Ascending aorta (tissue), 2 donors: ENCODE data around the gene PTPN1. TPM values are rescaled to one million over a fixed set of nuclear protein-coding genes. Genes with fewer than 3 reads are reported as not detected.
A peak's percentile ranks its signal among the peaks of the same experiment; 100 is the strongest.

Experiments used
- DNase-seq, 2 donors: peaks; one replicate each; pipeline ENCODE4 v3.0.0-alpha.2; 2019; ENCODE audit warnings: low spot score in 2 of 2
- H3K27ac ChIP-seq, 2 donors: fragments of 200-600 bp; sonication (generic); one replicate each; pipeline ENCODE4 v1.5.1; 2016 to 2017; ENCODE audit warnings: mild to moderate bottlenecking in 1 of 2
- H3K27me3 ChIP-seq: fragments of 200-600 bp; sonication (generic); one replicate; pipeline ENCODE4 v1.5.1; 2017
- H3K36me3 ChIP-seq, 2 donors: fragments of 200-600 bp; sonication (generic); one replicate each; pipeline ENCODE4 v1.5.1; 2016
- H3K4me1 ChIP-seq, 2 donors: fragments of 200-600 bp; sonication (generic); one replicate each; pipeline ENCODE4 v1.5.1; 2016 to 2017; ENCODE audit warnings: mild to moderate bottlenecking in 1 of 2
- H3K4me3 ChIP-seq, 2 donors: fragments of 200-600 bp; sonication (generic); one replicate each; pipeline ENCODE4 v1.5.1; 2016 to 2017; ENCODE audit warnings: mild to moderate bottlenecking in 1 of 2
- H3K9me3 ChIP-seq, 2 donors: fragments of 200-600 bp; sonication (generic); one replicate each; pipeline ENCODE4 v1.5.1; 2016
- intact Hi-C: fragments of 100-400 bp; cut with DNase I; formaldehyde crosslinking; loops from one replicate; pipeline ENCODE4 v1.15.1; 2023
- total RNA-seq: library from RNA; depleted of rRNA; stranded (reverse); fragments of >200 nt; gene quantifications from one replicate; pipeline ENCODE4 v1.1.0, GENCODE V29; 2016
- TF ChIP-seq, protein P1 (sequence below), 3 experiments: fragments of 200-600 bp in 2 of 3; fragments of 450-650 bp in 1 of 3; sonication (generic) in 2 of 3; IDR thresholded peaks; one replicate each; pipeline ENCODE4 v1.5.1; 2016 to 2019; ENCODE audit warnings: antibody characterized with exemption in 3 of 3, mild to moderate bottlenecking in 1 of 3, moderate library complexity in 1 of 3

The PTPN1 gene
- total RNA-seq, 1 donor from 2014 or later = 30.2 TPM

DNA sequence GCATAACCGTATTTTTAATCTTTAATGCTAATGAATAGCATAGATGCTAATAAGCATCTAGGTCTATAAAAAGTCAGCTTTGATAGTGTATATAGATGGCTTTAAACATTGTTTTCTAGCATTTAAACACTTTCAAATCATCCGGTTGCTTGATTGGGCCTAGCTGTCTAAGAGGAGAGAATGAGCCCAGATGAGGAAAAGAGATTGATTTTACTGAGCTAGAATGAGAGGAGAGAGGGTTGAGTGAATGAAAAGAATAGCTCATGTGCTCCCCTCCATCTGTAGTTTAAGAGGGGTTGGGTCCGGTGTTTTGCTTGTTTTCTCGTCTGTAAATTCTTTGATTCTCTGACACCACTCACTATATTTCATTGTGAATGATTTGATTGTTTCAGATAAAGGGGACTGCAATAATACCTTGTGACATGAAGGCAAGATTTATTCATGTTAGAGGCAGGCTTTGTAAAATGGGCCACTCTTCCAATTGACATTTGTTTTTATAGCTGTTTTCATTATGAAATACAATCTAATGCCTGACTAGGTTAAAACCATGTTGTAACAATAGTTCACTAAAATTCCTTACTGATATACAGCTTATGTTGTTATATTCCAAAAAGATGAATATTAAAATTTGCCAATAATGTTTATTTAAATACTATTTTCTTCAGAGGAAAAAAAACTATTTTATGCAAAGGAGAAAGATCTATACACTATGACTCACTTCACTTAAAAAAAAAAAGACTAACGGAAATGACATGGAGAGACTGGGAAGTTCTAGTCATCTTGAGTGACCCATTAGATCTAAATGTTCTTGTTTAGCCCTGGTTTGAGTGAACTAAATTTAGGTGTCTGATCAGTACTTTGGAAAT, 3.2 kb downstream of the PTPN1 start:
- intact Hi-C loops = loop anchor here (1.0 to 10.0 kb wide), 3 partner anchors 28 to 1466 kb away; partner anchors contain the start of genes CSE1L and PARD6B
- H3K4me3 ChIP-seq = peak overlapping the region; percentile 88 to 97
- H3K36me3 ChIP-seq = no peaks in the 10 kb centered on the region
- no peak for DNase-seq
- H3K4me1 ChIP-seq = peaks cover 5 to 37% of the 10 kb centered on the region in 2 donors
- no peaks in the 10 kb centered on the region for H3K9me3 ChIP-seq
- peak overlapping the region; percentile 64 to 81 for H3K27ac ChIP-seq
- H3K27me3 ChIP-seq = no peaks in the 10 kb centered on the region
- TF ChIP-seq, protein P1, sequence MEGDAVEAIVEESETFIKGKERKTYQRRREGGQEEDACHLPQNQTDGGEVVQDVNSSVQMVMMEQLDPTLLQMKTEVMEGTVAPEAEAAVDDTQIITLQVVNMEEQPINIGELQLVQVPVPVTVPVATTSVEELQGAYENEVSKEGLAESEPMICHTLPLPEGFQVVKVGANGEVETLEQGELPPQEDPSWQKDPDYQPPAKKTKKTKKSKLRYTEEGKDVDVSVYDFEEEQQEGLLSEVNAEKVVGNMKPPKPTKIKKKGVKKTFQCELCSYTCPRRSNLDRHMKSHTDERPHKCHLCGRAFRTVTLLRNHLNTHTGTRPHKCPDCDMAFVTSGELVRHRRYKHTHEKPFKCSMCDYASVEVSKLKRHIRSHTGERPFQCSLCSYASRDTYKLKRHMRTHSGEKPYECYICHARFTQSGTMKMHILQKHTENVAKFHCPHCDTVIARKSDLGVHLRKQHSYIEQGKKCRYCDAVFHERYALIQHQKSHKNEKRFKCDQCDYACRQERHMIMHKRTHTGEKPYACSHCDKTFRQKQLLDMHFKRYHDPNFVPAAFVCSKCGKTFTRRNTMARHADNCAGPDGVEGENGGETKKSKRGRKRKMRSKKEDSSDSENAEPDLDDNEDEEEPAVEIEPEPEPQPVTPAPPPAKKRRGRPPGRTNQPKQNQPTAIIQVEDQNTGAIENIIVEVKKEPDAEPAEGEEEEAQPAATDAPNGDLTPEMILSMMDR (IDR thresholded peaks at IDR 0.05) = no peak

DNA sequence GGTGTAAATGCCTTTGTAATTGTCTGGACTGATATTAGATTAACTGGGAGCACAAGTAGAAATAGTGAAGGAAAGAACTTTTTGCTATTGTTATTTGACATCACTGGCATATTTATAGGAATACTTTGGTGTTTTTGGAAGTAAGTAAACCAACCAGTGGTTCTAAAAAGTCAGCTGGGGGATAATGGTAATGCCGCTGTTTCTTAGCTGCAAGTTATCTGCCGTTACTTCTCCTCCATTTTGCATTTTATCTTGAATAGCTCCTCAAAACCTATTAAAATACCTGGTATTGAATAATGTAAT, 3.8 kb downstream of the PTPN1 start:
- no peak for DNase-seq
- Histone ChIP-seq H3K4me1 (peaks cover 5 to 41% of the 10 kb centered on the region in 2 donors), H3K4me3 (peak overlapping the region; percentile 3 to 88), H3K36me3 (no peaks in the 10 kb centered on the region), H3K27me3 (no peaks in the 10 kb centered on the region), H3K27ac (peak overlapping the region in 1 of 2 donors; percentile 81), H3K9me3 (no peaks in the 10 kb centered on the region)
- intact Hi-C loops = loop anchor here (1.0 to 10.0 kb wide), 3 partner anchors 27 to 1467 kb away; partner anchors contain the start of genes CSE1L and PARD6B
- TF ChIP-seq, protein P1 (IDR thresholded peaks at IDR 0.05) = no peak

DNA sequence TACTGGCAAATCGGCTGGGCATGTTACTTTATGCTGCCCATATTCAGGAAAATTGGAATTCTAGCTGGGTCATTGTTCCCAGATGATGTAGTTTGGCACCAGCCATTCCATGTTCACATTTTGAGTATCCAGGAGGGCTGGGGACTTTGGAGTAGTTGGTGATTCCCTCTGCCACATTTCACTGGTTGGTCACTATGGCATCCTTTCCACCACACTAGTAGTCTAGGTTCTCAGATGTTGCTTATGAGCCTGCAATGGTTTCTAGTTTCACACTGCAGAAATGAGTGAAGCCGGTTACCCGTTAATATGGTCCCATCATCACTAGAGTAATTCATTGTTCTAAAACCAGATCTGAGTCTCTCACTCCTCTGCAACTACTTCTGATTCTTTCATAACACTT, 4.6 kb downstream of the PTPN1 start:
- intact Hi-C loops = loop anchor here (1.0 to 10.0 kb wide), 3 partner anchors 27 to 1467 kb away; partner anchors contain the start of genes CSE1L and PARD6B

DNA sequence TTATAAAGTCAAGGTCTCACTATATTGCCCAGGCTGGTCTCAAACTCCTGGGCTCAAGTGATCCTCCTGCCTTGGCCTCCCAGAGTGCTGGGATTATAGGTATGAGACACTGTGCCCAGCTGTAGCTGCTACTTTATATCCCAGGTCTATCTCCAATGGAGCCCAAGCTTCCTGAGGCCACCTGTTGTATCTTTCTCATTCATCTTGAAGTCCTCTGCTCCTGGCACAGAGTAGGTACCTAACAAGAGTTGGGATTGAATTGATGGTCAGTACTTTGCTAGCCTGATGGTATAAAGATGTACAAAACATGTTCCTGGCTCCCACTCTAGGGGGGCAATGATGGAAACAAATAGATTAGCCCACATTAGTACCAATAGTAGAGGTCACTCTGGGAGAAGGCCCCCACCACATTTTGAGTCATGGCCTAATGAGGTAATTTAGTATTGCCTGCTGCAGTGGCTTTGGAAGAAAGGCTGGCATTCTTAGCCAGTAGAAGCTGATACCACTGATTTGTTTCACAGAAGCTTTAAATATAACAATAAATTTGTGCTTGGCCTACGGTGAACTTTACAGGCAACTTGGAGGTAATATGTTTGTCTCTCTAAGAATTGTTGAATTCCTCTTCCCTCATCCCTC, 5.4 kb downstream of the PTPN1 start:
- no peaks in the 10 kb centered on the region for H3K9me3 ChIP-seq
- TF ChIP-seq, protein P1 (IDR thresholded peaks at IDR 0.05) = no peak
- H3K27ac ChIP-seq = peak overlapping the region in 1 of 2 donors; percentile 59
- intact Hi-C loops = loop anchor here (10.0 kb wide), 1 partner anchor 219 kb away; the partner anchor contains the start of gene PARD6B
- no peaks in the 10 kb centered on the region for H3K36me3 ChIP-seq
- no peaks in the 10 kb centered on the region for H3K27me3 ChIP-seq
- peaks cover 7 to 45% of the 10 kb centered on the region in 2 donors for H3K4me1 ChIP-seq
- no peak for DNase-seq
- no peak overlapping the region for H3K4me3 ChIP-seq

More for the DNA sequence above, 4.6 kb downstream of the PTPN1 start:
- Histone ChIP-seq H3K4me1 (peaks cover 5 to 43% of the 10 kb centered on the region in 2 donors), H3K27ac (peak overlapping the region in 1 of 2 donors; percentile 81), H3K9me3 (no peaks in the 10 kb centered on the region), H3K36me3 (no peaks in the 10 kb centered on the region), H3K4me3 (peak overlapping the region in 1 of 2 donors; percentile 3), H3K27me3 (no peaks in the 10 kb centered on the region)
- TF ChIP-seq, protein P1 (IDR thresholded peaks at IDR 0.05) = no peak
- DNase-seq = no peak

DNA sequence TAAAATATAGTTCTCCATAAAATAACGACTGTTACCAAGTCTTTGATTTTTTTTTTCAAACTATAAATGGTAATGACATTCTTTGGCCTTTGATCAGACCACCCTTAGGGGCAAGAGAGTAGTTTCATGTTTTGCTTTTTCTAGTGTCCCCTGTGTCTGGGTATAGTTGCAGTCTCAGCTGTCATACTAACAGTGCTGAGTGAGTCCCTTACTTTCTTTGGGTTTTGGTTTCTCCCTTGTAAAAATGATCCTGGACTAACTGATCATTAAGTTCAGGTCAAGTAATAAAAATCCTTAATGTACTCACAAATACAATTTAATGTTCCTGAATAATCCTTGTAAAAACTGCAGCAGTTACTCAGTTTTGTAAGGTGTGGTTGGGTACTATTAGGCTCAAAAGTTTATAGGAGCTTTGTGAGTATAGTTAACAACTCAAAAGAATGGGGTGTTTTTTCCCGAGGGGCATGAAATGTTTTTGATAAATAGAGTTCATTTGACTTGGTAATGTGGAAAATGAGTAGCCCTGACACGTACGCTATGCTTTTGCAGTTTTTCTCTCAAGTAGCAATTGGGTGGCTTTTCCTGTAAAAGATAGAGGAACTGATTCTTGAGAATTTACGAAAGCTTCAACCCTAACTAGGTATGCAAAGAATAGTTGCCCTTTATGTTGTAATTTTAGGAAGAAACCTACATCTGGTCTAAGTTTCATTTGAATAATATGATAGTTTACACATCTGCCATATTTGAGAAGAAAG, 6.2 kb downstream of the PTPN1 start:
- TF ChIP-seq, protein P1 (IDR thresholded peaks at IDR 0.05) = no peak
- H3K4me1 ChIP-seq = peaks cover 7 to 46% of the 10 kb centered on the region in 2 donors
- no peaks in the 10 kb centered on the region for H3K36me3 ChIP-seq
- no peak for DNase-seq
- H3K4me3 ChIP-seq = no peak overlapping the region
- no peaks in the 10 kb centered on the region for H3K27me3 ChIP-seq
- peak overlapping the region in 1 of 2 donors; percentile 10 for H3K27ac ChIP-seq
- H3K9me3 ChIP-seq = no peaks in the 10 kb centered on the region
- intact Hi-C loops = loop anchor here (10.0 kb wide), 1 partner anchor 218 kb away; the partner anchor contains the start of gene PARD6B
